ENCODE data around the gene HCN2.
"Not testable (repeated sequence)": the region's sequence is repeated elsewhere in the genome, so short reads cannot be mapped to it uniquely, and the experiment has no call there.

The HCN2 gene

GRCh38 chr19:588093-588740 lies 1.5 kb upstream of the HCN2 start:
- DNase-seq: peak; percentile 82 to 96

GRCh38 chr19:588741-589692 lies 664 bp upstream of the HCN2 start:
- no peak for DNase-seq

GRCh38 chr19:590396-590745 lies 690 bp downstream of the HCN2 start:
- DNase-seq: peak in 1 of 2 experiments; percentile 56

- no peak for DNase-seq
Measured at GRCh38 chr19:590750-591098, 1.0 kb downstream of the HCN2 start.

- no peak for DNase-seq
Measured at GRCh38 chr19:591099-591958, 1.6 kb downstream of the HCN2 start.

GRCh38 chr19:592101-592500 lies 2.4 kb downstream of the HCN2 start:
- no peak for DNase-seq

GRCh38 chr19:593055-593454 lies 3.4 kb downstream of the HCN2 start:
- DNase-seq: no peak

GRCh38 chr19:593505-593904 lies 3.8 kb downstream of the HCN2 start:
- DNase-seq: no peak

- DNase-seq: no peak
Measured at GRCh38 chr19:594265-594870, 4.7 kb downstream of the HCN2 start.

- no peak for DNase-seq
Measured at GRCh38 chr19:595326-596262, 5.9 kb downstream of the HCN2 start.

GRCh38 chr19:596263-596655 lies 6.6 kb downstream of the HCN2 start:
- no peak for DNase-seq

GRCh38 chr19:597406-598315 lies 8.0 kb downstream of the HCN2 start:
- no peak for DNase-seq

- DNase-seq: no peak
Measured at GRCh38 chr19:601310-601709, 11.6 kb downstream of the HCN2 start.

GRCh38 chr19:601790-602189 lies 12.1 kb downstream of the HCN2 start:
- DNase-seq: no peak

GRCh38 chr19:602391-603301 lies 13.0 kb downstream of the HCN2 start:
- no peak for DNase-seq

- not testable (repeated sequence) for DNase-seq
Measured at GRCh38 chr19:603302-603639, 13.6 kb downstream of the HCN2 start.

- DNase-seq: not testable (repeated sequence)
Measured at GRCh38 chr19:603779-604178, 14.1 kb downstream of the HCN2 start.

GRCh38 chr19:604355-604754 lies 14.7 kb downstream of the HCN2 start:
- no peak for DNase-seq

- not testable (repeated sequence) for DNase-seq
Measured at GRCh38 chr19:605061-605971, 15.6 kb downstream of the HCN2 start.

All from NCI-H446 (cell line).